Activated CD4-positive, alpha-beta T cell treated with anti-CD3 and anti-CD28 coated beads, Interleukin-2, amount 10 ng/mL, durations not matched to agents 7 days and 5 days (primary cell): ENCODE data around the gene PPM1F. TPM values are rescaled to one million over a fixed set of nuclear protein-coding genes. Genes with fewer than 3 reads are reported as not detected.

Experiments used
- CTCF ChIA-PET: fragments of 350-600 bp; sonication (Branson Sonifier 250); formaldehyde crosslinking; loops from one replicate; lab custom pipeline; 2021; ENCODE audit warnings: antibody characterized with exemption; lab: Charles Lee
- POLR2A ChIA-PET: fragments of 350-600 bp; sonication (Branson Sonifier 250); formaldehyde crosslinking; loops from one replicate; lab custom pipeline; 2021; ENCODE audit warnings: antibody characterized with exemption; lab: Charles Lee
- DNase-seq: peaks from one replicate; pipeline ENCODE4 v3.0.0-alpha.2; 2020
- H3K27ac Mint-ChIP-seq: one replicate; pipeline ENCODE4 v1.8.0; 2021; ENCODE audit warnings: mild to moderate bottlenecking, moderate library complexity, mixed read lengths
- H3K27me3 Mint-ChIP-seq: one replicate; pipeline ENCODE4 v1.8.0; 2021; ENCODE audit warnings: mixed read lengths
- H3K36me3 Mint-ChIP-seq: one replicate; pipeline ENCODE4 v1.8.0; 2021; ENCODE audit warnings: low read depth, mixed read lengths
- H3K4me1 Mint-ChIP-seq: one replicate; pipeline ENCODE4 v1.8.0; 2021; ENCODE audit warnings: mixed read lengths
- H3K4me3 Mint-ChIP-seq: one replicate; pipeline ENCODE4 v1.8.0; 2021; ENCODE audit warnings: mild to moderate bottlenecking, moderate library complexity, mixed read lengths
- H3K9me3 Mint-ChIP-seq: one replicate; pipeline ENCODE4 v1.8.0; 2021; ENCODE audit warnings: mixed read lengths
- total RNA-seq, 2 experiments: library from RNA; stranded (reverse); gene quantifications; one replicate each; pipeline ENCODE4 v1.2.3, GENCODE V29; 2021

The PPM1F gene
- total RNA-seq, 2 experiments from 2014 or later = 15.1 to 20.4 TPM

GRCh38 chr22:21931056-21931455, 21.6 kb downstream of the PPM1F start:
- ChIA-PET CTCF (interaction anchor here (0.6 kb wide), 1 partner anchor 1026 kb away, joined by 4 read pairs; no protein-coding TSS in a partner anchor), POLR2A (no interaction called here)
- Mint-ChIP-seq H3K9me3 (no peaks in the 10 kb centered on the region), H3K4me3 (no peak overlapping the region), H3K36me3 (no peaks in the 10 kb centered on the region), H3K4me1 (no peaks in the 10 kb centered on the region), H3K27me3 (no peaks in the 10 kb centered on the region), H3K27ac (no peak overlapping the region)
- no peak for DNase-seq

GRCh38 chr22:21929253-21929652, 23.4 kb downstream of the PPM1F start:
- ChIA-PET CTCF (no interaction called here), POLR2A (no interaction called here)
- H3K4me3 Mint-ChIP-seq = no peak overlapping the region
- no peaks in the 10 kb centered on the region for H3K4me1 Mint-ChIP-seq
- no peaks in the 10 kb centered on the region for H3K9me3 Mint-ChIP-seq
- H3K27ac Mint-ChIP-seq = no peak overlapping the region
- DNase-seq = no peak
- no peaks in the 10 kb centered on the region for H3K27me3 Mint-ChIP-seq
- H3K36me3 Mint-ChIP-seq = no peaks in the 10 kb centered on the region

GRCh38 chr22:21928048-21928447, 24.6 kb downstream of the PPM1F start:
- Mint-ChIP-seq H3K36me3 (no peaks in the 10 kb centered on the region), H3K27me3 (no peaks in the 10 kb centered on the region), H3K9me3 (no peaks in the 10 kb centered on the region), H3K4me1 (no peaks in the 10 kb centered on the region), H3K27ac (no peak overlapping the region), H3K4me3 (no peak overlapping the region)
- CTCF ChIA-PET = interaction anchor here (0.7 to 1.5 kb wide), 2 partner anchors 10 to 104 kb away, joined by 3 to 5 read pairs; no protein-coding TSS in a partner anchor
- no peak for DNase-seq
- POLR2A ChIA-PET = no interaction called here

- no peak for DNase-seq
- Mint-ChIP-seq H3K27me3 (no peaks in the 10 kb centered on the region), H3K4me1 (no peaks in the 10 kb centered on the region), H3K4me3 (no peak overlapping the region), H3K36me3 (no peaks in the 10 kb centered on the region), H3K9me3 (no peaks in the 10 kb centered on the region), H3K27ac (no peak overlapping the region)
- CTCF ChIA-PET = interaction anchor here (1.5 kb wide), 1 partner anchor 10 kb away, joined by 5 read pairs; no protein-coding TSS in a partner anchor
- POLR2A ChIA-PET = no interaction called here
These were observed 25.3 kb downstream of the PPM1F start for GRCh38 chr22:21927174-21927823.

DNA sequence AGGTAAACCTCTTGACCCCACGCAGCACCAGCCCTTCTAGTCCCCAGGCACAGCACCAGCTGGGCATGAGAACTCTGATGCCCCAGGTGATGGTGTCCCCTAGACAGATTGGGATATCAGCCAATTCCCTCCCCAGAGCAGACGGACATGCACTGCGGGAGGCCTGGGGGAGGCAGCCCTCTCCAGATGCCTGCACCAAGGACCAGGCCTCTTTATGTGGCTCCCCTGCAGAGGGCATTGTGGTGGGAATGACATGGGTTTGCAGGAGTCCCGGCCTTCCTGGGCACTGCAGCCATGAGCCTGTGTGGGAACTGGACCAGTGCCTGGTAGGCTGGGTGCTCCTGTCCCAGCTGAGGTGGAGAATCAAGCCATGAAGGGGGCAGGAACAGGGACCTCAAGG, 25.9 kb downstream of the PPM1F start:
- ChIA-PET CTCF (interaction anchor here (1.5 kb wide), 1 partner anchor 11 kb away, joined by 5 read pairs; no protein-coding TSS in a partner anchor), POLR2A (no interaction called here)
- H3K27ac Mint-ChIP-seq = no peak overlapping the region
- no peaks in the 10 kb centered on the region for H3K9me3 Mint-ChIP-seq
- no peaks in the 10 kb centered on the region for H3K36me3 Mint-ChIP-seq
- H3K27me3 Mint-ChIP-seq = no peaks in the 10 kb centered on the region
- no peak overlapping the region for H3K4me3 Mint-ChIP-seq
- no peak for DNase-seq
- H3K4me1 Mint-ChIP-seq = no peaks in the 10 kb centered on the region

DNA sequence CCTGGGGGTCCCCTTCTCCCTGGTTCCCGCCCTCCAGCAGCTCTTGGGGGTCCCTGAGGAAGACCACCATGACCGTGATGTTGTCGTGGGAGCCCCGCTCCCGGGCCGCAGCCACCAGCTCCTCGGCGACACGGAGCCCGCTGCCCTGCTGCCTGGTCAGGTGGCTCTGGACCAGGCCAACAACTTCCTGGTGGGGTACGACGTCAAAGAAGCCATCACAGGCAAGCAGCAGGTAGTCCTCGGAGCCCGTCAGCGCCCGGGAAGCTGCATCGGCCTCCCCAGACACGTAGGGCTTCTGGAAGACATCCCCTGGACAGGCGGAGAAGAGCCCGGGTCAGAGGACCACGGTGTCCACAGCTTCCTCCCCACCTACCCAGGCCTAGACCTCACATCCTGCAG, 29.5 kb downstream of the PPM1F start:
- Mint-ChIP-seq H3K27me3 (no peaks in the 10 kb centered on the region), H3K27ac (no peak overlapping the region), H3K4me1 (no peaks in the 10 kb centered on the region), H3K9me3 (no peaks in the 10 kb centered on the region), H3K36me3 (no peaks in the 10 kb centered on the region), H3K4me3 (no peak overlapping the region)
- ChIA-PET CTCF (interaction anchor here (0.6 to 1.1 kb wide), 2 partner anchors 10 to 11 kb away, joined by 3 to 4 read pairs; no protein-coding TSS in a partner anchor), POLR2A (no interaction called here)
- DNase-seq = no peak

DNA sequence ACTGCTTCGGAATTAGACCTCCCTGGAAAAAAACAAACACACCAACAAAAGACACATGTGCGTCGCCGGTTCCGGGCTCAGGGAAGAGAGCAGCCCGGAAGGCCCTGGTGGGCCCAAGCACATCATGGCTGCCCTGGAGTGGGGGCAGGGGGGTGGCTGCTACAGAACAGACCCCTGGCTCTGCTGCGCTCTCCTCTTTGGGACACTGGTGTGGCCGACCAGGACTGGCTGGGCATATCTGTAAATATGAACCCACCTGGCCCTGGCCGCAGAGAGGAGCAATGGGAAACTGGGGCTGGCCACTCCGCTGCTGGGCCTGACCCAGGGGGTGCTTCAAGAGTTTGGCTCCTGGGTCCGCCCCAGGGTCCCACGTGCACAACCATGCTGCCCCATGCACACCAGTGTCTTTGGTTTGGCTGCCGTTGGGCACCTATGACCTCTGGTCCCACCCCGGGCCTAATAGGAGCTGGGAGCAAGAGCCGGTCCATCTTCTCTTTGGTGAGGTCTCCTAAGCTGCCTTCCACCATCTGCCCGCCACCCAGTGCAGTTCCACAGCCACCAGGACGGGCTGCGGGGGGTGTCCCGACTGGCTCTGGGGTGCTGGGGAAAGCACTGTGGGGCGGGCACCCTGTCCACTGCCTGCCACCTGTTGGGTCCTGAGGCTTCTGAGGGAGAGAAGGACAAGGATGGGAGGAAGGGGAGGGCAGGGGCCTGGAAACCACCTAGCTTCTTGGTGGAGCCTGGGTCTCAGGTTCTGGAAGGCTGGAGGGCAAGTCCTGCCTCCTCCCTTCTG, 30.1 kb downstream of the PPM1F start:
- DNase-seq = no peak
- H3K9me3 Mint-ChIP-seq = no peaks in the 10 kb centered on the region
- ChIA-PET CTCF (interaction anchor here (0.6 to 1.7 kb wide), 3 partner anchors 10 to 15 kb away, joined by 3 to 6 read pairs (median 4); no protein-coding TSS in a partner anchor), POLR2A (no interaction called here)
- H3K4me3 Mint-ChIP-seq = no peak overlapping the region
- H3K4me1 Mint-ChIP-seq = no peaks in the 10 kb centered on the region
- no peaks in the 10 kb centered on the region for H3K36me3 Mint-ChIP-seq
- H3K27me3 Mint-ChIP-seq = no peaks in the 10 kb centered on the region
- no peak overlapping the region for H3K27ac Mint-ChIP-seq

GRCh38 chr22:21921729-21922128, 30.9 kb downstream of the PPM1F start:
- H3K4me3 Mint-ChIP-seq = no peak overlapping the region
- H3K4me1 Mint-ChIP-seq = no peaks in the 10 kb centered on the region
- H3K9me3 Mint-ChIP-seq = no peaks in the 10 kb centered on the region
- no peaks in the 10 kb centered on the region for H3K36me3 Mint-ChIP-seq
- H3K27me3 Mint-ChIP-seq = no peaks in the 10 kb centered on the region
- ChIA-PET POLR2A (no interaction called here), CTCF (interaction anchor here (0.9 to 1.7 kb wide), 2 partner anchors 16 to 31 kb away, joined by 3 to 6 read pairs; partner anchors contain the start of gene PPM1F)
- no peak overlapping the region for H3K27ac Mint-ChIP-seq
- no peak for DNase-seq

- no peaks in the 10 kb centered on the region for H3K4me1 Mint-ChIP-seq
- DNase-seq = no peak
- ChIA-PET CTCF (interaction anchor here (0.9 to 1.7 kb wide), 2 partner anchors 16 to 31 kb away, joined by 3 to 6 read pairs; partner anchors contain the start of gene PPM1F), POLR2A (no interaction called here)
- no peaks in the 10 kb centered on the region for H3K27me3 Mint-ChIP-seq
- H3K9me3 Mint-ChIP-seq = no peaks in the 10 kb centered on the region
- no peak overlapping the region for H3K4me3 Mint-ChIP-seq
- no peaks in the 10 kb centered on the region for H3K36me3 Mint-ChIP-seq
- H3K27ac Mint-ChIP-seq = no peak overlapping the region
These were observed 31.4 kb downstream of the PPM1F start for GRCh38 chr22:21921184-21921721.

DNA sequence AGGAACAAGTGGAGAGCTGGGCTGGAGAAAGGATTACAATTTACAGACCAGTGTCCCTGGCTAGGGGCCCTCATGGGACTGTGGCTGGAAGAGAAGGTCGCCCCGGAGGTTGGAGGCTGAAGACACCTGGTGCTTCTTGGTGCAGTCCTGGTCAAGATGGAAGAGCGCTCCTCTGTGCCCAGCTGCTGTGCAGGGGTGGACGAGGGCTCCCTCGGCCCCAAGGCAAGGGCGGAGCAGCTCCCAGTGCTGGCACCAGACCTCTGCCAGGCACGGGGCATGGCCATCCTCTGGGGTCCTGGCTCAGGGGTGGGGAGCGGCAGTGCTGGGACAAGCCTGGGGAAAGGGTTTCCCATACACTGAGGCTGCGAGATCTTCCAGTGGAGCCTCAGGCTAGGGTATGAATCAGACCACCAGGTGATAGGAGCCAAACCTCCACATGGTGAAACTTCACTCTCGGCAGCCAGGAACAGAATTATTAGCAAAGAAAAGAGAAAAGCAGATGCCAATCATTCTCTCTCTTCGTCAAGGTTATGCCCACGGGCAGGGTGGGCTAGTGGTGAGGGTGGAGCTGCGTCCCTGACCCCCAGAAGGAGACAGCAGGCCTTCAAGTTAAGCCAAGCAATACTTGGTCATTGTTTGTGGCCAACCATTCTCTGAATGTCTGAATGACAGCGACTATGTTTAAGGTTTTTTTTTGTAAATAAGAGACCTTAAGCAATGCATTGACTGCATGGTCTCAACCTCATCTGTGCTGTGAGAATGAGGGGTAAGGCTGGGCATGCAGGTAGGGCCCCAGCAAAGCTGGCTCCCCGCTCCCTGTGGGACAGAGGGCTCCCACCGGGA, 32.1 kb downstream of the PPM1F start:
- no peak for DNase-seq
- no peaks in the 10 kb centered on the region for H3K9me3 Mint-ChIP-seq
- H3K27ac Mint-ChIP-seq = no peak overlapping the region
- no peak overlapping the region for H3K4me3 Mint-ChIP-seq
- H3K27me3 Mint-ChIP-seq = no peaks in the 10 kb centered on the region
- CTCF ChIA-PET = interaction anchor here (0.7 to 1.7 kb wide), 2 partner anchors 17 to 228 kb away, joined by 4 to 6 read pairs; no protein-coding TSS in a partner anchor
- POLR2A ChIA-PET = no interaction called here
- H3K36me3 Mint-ChIP-seq = no peaks in the 10 kb centered on the region
- no peaks in the 10 kb centered on the region for H3K4me1 Mint-ChIP-seq

GRCh38 chr22:21919526-21920307, 32.9 kb downstream of the PPM1F start:
- Mint-ChIP-seq H3K4me1 (no peaks in the 10 kb centered on the region), H3K27ac (no peak overlapping the region), H3K4me3 (no peak overlapping the region), H3K27me3 (no peaks in the 10 kb centered on the region), H3K9me3 (no peaks in the 10 kb centered on the region), H3K36me3 (no peaks in the 10 kb centered on the region)
- ChIA-PET POLR2A (no interaction called here), CTCF (no interaction called here)
- no peak for DNase-seq
